NCI-H1694 treated with DMSO at 0.1 percent for 48 hours (cell line): ENCODE data around the gene AMN.
"Not testable (repeated sequence)": the region's sequence is repeated elsewhere in the genome, so short reads cannot be mapped to it uniquely, and the experiment has no call there.

Experiments used
- DNase-seq: peaks from one replicate; lab custom pipeline; 2025; lab: John Stamatoyannopoulos, UW

Gene AMN

DNA sequence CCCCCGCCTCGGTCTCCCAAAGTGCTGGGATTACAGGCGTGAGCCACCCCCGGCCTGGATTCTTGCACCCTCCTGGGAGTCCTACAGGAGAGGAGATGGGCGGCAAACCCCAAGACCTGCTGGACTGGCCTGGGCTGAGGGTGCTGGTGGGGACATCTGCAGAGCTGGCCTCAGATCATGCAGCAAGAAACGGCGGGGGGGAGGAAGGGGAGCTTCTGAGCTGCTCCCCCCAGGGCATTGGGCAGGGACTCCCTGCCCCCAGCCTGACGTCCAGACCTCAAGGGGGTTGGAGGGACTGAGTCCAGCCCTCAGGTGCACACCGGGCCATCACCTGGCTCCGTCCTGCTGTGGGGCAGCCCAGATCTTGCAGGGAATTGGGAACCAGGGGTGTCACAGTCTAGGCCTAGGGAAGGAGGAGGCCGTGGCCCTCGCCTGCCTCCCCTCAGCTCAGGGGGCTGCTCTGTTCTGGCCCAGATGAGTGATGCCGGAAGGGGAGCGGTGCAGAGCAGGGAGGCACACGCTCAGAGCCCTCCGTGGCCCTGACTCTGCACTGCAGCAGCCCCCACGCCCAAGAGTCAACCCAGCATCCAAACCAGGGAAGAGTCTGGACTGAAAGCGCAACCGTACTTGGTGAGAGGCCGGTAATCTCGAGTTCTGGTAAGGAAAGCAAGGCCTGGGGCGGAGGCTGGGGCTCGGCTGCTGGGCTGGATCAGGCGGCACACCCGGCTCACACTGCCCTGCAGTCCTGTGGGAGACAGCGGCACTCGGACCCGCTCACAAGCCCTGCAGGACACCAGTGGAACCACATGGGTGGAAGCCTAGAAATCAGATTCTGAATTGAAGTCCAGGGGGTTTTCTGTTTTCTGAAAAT is 8.9 kb upstream of the AMN start:
- no peak for DNase-seq

DNA sequence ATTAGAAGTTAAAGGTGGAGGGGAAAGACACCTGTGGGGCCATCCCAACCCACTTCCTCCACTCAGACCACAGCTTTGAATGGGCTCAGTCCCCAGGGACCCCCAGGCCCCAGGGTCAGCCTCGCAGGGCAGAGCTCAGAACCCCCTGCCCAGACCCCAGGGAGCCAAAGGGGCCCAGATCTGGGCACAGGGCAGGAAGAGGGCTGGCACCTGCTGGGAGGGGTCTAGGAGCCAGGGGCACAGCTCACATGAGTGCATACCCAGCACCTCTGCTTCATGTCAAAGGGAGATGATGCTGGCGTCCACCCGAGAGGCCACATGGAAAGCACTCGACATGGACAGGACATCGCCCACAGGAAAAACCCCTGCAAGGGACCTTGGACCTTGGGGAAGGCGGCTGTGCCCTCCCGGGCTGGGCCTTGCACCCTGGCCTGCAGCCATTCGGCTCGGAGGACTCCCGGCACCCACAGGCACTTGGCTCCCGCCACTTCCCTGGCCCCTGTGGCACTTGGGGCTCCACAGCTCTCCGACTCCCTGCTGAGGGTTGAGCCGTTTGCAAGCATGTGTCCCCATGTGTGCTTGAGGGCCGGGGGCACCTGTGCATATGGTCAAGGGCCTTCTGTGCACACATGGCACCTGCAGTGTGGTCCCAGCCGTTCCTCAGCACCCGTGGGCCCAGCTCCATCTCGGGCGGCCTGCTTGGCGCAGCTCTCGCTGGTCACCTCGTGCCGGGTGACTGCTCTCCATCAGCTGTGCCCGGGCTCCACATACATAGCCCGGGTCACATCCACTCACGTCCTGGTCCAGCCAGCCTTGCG is 7.8 kb upstream of the AMN start:
- no peak for DNase-seq

DNA sequence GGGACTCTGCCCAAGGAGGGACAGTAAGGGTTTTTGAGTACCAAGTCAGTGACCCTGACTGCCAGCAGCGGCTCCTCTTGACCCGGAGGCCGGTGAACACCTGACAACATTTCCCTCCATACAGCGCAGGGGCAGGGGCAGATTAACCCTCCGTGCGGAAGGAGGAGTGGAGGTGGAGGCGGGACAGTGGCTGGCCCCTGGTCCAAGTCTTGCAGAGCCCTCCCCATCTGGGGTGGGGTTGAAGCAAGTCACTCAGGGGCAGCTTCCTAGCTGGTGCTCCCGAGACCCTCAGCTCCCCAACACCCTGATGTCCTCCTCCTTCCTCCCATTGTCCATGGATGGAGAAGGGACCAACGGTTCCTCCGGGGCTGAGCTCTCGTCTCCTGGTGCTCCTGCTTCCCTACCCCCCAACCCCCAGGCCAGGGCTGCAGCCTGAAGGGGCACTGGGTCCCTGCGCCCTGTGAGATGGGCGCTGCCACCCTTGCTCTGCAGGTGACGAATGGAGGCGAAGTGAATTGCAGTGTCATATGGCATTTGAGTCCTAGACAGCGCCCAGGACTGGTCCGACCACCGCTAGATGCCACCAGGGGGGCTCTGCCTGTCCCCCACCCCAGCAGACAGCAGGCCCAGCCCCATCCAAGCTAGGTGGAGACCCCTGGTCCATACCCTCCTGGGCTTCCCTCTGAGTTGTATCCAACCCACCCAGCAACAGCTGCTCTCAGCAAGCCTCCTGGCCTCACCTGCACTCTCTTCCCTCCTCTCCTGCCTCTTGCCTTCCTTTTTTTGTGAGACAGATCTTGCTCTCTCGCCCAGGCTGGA is 7.0 kb upstream of the AMN start:
- no peak for DNase-seq

DNA sequence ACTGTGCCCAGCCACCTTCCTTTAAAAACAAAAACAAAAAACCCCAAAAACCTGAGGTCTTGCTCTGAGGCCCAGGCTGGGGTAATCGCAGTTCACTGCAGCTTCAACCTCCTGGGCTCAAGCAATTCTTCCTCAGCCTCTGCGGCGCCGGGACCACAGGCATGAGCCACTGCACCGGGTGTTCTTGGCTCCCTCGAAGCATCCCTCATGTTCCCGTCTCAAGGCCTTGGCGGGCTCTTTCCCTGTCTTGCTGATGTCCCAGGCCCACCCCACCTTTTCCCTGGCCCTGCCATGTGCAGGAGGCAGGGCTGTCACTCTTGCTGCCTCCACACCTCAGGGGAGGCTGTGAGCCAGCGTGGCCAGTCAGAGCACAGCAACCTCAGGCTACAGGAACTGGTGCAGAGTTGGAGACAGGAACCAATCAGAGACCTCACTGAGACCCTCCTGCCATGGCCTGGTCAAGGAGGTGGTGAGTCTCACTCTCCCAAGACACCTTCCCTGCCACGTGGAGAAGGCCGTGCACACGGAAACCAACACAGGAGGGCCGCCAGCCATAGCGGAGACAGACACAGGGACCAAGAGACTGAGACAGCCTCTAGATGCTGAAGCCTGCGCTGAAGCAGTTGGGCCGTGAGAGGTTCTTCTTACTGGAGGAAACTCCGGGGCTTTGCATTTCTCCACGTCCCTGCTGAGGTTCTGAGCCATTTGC is 6.0 kb upstream of the AMN start:
- no peak for DNase-seq

GRCh38 chr14:102917056-102917385 is 5.4 kb upstream of the AMN start:
- DNase-seq, result no peak

- peak; percentile 77 for DNase-seq
These were observed 4.8 kb upstream of the AMN start for GRCh38 chr14:102917469-102918211.

- no peak for DNase-seq
These were observed 4.0 kb upstream of the AMN start for GRCh38 chr14:102918438-102918837.

DNA sequence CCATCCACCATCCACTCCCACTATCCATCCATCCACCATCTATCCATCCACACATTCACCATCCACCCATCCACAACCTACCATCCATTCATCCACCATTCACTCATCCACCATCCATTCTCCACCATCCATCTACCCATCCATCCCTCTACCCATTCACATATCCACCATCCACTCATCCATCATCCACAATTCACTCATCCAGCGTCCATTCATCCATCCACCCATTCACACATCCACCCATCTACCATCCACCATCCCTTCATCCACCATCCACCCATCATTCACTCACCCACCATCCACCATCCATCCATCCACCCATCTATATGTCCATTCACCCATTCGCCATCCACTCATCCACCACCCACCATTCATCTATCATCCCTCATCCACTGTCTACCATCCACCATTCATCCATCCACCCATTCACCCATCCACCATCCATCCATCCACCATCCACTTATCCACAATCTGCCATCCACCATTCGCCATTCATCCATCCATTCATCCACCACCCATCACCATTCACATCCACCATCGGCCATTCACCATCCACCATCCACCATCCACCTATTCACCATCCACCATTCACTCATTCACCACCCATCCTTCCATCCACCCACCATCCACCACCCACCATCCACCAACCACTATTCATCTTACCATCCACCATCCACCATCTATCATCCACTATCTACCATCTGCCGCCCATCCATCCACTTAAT is 2.0 kb upstream of the AMN start:
- DNase-seq, result no peak

DNA sequence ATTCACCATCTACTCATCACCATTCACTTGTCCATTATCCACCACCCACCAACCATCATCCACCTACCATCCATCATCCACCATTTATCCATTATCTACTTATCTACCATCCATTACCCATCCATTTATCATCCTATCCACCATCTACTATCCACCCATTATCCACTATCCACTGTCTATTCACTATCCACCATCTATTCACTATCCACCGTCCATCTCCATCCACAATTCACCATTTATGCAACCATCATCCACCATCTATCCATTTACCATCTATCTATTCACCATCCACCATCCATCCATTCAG is 1.5 kb upstream of the AMN start:
- DNase-seq, result no peak

DNA sequence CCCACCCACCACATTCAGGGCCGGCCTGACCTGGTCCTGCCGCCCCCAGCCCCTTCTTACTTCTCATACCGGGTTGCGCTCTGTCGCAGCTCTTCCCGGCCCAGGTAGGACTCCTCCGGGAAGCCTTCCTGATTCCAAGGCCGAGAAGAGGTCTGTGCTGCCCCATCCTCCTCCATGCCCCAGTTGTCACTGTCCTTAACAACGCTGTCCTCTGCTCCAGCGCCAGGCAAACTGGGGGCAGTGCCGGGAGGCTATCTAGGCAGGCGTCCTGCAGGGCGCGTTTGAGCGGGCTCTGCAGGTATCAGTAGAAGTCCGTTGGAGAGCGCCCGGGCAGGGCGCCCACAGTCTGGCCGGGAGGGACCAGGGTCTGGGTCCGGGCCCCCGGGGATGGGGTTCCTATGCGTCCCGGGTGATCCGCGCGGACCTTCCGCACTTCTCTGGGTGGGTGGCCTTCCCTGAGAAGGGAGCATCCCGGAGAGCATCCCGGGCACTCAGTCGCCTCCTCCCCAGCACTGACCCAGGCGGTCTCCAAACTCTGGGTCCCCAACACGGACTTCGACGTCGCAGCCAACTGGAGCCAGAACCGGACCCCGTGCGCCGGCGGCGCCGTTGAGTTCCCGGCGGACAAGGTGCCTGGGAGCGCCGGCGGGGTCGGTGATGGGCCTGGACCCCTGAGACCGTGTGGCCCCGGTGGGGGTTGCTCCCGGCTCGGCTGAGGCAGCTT is 900 bp downstream of the AMN start:
- DNase-seq, result no peak

DNA sequence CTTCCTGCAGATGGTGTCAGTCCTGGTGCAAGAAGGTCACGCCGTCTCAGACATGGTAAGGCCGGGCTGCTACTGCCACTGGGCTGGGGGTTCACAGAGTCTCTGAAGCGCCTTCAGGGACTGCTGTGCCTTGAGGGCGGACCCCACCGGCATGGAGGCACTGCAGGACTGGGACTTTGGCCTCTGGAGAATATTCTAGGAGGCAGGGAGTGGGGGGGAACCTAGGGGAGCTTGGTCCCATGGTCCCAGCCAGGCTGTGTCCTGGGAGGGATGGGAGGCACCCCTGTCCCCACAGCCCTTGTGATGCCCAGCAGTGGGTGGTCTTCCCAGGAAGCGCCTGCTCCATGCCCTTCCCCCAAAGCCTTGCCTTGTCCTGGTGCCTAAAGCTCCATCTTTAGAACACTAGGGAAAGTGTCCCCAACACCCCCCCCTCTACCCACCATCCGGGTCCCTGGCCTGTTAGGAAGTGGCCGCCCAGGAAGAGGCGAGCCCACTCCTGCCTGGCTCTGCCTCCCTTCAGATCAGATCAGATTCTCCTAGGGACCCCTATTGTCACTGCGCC is 1.5 kb downstream of the AMN start:
- DNase-seq, result no peak

DNA sequence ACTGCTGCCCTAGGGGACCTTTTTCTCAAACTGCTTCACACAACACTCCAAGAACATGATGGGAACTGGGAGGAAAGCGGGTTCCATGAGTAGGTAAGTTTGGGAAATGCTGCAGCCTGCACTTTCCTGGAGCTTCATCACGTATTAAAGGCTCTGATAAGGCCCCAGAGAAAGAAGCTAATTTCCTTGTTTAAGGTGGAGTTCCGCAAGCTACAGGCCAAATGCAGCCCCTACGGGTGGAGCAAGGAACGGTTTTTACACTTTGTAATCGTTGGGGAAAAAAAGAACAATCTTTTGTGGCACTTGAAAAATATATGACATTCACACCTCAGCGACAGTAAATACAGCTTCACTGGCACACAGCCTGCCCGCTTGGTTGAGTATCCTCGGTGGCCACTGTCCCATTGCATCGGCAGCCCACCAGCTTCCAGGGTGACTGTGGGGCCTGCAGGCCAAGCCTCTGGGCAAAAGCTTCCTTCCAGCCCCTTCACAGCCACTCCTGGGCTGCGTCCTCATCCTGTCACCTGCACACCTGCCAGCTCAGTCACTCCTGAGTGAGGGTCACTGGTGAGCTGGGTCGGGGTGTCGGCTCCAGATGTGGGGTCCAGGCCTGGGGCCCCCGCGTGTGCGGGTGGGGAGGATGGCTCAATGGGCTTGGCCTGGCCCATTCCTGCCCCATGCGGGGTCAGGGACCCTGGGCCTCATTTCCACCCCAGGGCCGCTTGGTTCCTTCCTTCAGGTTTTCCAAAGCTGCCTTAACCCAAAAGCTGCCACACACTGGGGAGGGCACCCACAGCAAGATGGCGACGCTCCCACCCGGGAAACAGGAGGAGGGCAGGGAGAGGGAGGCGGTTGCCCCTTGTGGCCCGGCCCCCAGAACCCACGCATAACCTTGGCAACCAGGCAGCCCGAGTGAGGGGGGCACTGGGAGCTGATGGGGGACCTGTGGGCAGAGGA is 2.4 kb downstream of the AMN start:
- DNase-seq, result no peak

DNA sequence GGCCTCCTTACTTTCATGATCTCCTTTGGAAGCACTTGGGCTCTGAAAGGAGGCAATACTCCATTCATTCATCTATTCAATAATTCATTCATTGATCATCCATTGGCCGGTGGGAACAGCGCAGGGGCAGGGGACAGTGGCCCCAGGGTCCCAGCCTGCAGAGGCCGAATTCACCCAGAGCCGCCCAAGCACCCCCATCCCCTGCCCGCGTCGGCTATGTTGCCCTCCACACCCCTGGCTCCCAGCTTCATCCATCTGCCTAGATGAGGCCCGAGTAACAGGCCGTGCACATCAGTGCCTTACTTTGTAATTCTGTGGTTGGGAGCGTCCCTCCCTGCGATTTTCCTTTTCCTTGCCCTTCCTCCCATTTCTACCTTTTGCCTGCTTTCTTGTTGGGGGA is 3.2 kb downstream of the AMN start:
- no peak for DNase-seq

DNA sequence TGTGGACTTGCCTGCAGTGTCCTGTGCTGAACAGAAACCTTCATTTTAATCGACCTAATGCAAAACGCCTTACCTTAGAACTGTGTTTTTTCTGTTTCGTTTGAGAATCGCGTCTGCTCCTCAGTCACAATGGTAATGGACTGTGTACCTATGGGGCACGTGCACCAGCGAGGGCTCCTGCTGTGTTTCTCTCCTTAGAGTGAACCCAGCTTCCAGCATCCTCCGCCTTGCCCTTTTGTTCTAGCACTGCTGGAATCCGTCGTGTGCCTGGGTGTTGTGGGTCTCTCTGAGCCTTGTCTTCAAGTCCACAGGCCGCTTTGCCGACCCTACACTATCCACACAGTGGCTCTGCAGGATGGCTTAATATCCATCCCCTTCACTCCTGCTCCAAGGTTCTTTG is 3.6 kb downstream of the AMN start:
- no peak for DNase-seq

- not testable (repeated sequence) for DNase-seq
These were observed 4.4 kb downstream of the AMN start for GRCh38 chr14:102926840-102927239.

- no peak for DNase-seq
These were observed 4.9 kb downstream of the AMN start for GRCh38 chr14:102927346-102927877.

DNA sequence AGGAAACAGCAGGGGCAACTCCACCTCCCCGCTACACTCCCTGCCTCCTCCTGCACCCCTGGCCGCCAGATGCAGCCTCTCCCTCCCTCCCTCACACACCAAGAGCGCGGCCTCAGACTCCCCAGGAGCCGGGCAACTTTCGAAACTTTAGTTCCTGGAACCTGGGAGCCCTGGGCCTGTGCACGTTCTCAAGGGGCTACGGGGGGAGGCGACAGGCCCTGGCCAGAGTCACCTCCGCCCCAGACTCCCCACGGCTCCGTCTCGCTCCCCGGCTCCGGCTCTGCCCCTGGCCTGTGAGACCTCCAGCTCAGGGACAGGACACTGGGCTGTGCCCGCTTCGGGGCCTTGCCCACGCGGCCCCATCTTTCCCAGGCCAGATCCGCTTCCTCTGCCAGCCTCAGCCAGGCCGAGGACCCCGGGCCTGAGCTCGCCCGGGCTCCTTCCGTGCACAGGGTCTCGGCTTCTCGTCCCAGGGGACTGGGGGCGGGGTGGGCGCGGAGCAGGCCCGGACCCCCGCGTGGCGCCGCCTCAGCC is 5.5 kb downstream of the AMN start:
- no peak for DNase-seq
